GM20000 (cell line): ENCODE results near the gene CYRIA.

Experiments
- DNase-seq: peaks from one replicate; pipeline ENCODE4 v3.0.0; 2012; ENCODE audit warnings: low spot score
- CTCF ChIP-seq: IDR thresholded peaks from 2 replicates; pipeline ENCODE4 v1.5.1; 2012; ENCODE audit warnings: mild to moderate bottlenecking, control low read depth; ENCODE audit errors: extremely low read depth, missing control alignments

The CYRIA gene

GRCh38 chr2:16622399-16622968 is 43.1 kb downstream of the CYRIA start:
- TF ChIP-seq CTCF, result no peak
- no peak for DNase-seq

- DNase-seq, result no peak
Observed at GRCh38 chr2:16621316-16621715, 44.3 kb downstream of the CYRIA start.

DNA sequence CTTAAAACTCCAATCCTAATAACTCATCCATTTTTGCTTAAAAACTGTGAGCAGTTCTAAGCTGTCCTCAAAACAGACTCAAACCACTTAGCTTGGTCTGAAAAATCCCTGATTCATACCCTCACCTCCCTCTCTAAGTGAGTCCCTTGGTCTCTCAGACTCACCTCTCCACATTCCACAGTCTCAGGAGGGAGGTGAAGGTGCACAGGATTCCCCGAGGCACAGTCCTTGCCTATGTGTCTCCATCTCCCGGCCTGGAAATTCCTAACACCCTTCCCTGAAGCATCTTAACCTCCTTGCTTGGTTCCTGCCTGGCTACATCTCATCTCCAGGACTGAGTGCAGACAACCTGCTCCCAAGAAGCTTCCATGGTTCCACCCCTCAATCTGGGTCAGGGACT is 45.0 kb downstream of the CYRIA start:
- no peak for DNase-seq
- TF ChIP-seq CTCF, result no peak

More at GRCh38 chr2:16621316-16621715, 44.3 kb downstream of the CYRIA start:
- no peak for TF ChIP-seq CTCF

GRCh38 chr2:16619576-16620245 is 45.9 kb downstream of the CYRIA start:
- TF ChIP-seq CTCF, result no peak
- DNase-seq, result no peak

GRCh38 chr2:16617282-16618266 is 48.1 kb downstream of the CYRIA start:
- no peak for DNase-seq
- no peak for TF ChIP-seq CTCF
